C4-2B (cell line): Measurements from ENCODE around the gene SPG7.

Source experiments
- ZFX ChIP-seq: fragments of 450-650 bp; IDR thresholded peaks from 2 replicates; pipeline ENCODE4 v1.6.1; 2017
- TF ChIP-seq, protein P1 (sequence below): fragments of 450-650 bp; conservative IDR thresholded peaks from 2 replicates; pipeline ENCODE4 v1.5.1; 2017; ENCODE audit warnings: mild to moderate bottlenecking

DNA sequence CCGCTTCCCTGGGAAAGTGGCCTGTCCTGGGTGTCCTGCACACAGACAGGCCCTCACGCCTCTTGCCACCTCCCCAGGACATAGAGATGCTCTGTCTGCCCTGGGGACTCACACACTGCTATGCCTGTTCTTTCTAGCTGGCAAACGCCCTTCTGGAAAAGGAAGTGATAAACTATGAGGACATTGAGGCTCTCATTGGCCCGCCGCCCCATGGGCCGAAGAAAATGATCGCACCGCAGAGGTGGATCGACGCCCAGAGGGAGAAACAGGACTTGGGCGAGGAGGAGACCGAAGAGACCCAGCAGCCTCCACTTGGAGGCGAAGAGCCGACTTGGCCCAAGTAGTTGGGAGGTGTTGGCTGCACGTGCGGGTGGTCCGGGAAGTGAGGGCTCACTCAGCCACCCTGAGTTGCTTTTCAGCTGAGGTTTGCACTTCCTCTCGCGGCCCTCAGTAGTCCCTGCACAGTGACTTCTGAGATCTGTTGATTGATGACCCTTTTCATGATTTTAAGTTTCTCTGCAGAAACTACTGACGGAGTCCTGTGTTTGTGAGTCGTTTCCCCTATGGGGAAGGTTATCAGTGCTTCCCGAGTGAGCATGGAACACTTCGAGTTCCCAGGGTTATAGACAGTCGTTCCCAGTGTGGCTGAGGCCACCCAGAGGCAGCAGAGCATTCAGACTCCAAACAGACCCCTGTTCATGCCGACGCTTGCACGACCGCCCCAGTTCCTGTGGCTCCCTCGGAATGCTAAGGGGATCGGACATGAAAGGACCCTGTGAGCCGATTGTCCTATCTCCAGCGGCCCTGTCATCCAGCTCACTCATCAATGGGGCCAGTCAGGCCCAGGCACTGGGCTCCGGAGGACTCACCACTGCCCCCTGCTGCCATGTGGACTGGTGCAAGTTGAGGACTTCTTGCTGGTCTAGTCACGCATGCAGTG is 48.8 kb downstream of the SPG7 start:
- TF ChIP-seq, protein P1, sequence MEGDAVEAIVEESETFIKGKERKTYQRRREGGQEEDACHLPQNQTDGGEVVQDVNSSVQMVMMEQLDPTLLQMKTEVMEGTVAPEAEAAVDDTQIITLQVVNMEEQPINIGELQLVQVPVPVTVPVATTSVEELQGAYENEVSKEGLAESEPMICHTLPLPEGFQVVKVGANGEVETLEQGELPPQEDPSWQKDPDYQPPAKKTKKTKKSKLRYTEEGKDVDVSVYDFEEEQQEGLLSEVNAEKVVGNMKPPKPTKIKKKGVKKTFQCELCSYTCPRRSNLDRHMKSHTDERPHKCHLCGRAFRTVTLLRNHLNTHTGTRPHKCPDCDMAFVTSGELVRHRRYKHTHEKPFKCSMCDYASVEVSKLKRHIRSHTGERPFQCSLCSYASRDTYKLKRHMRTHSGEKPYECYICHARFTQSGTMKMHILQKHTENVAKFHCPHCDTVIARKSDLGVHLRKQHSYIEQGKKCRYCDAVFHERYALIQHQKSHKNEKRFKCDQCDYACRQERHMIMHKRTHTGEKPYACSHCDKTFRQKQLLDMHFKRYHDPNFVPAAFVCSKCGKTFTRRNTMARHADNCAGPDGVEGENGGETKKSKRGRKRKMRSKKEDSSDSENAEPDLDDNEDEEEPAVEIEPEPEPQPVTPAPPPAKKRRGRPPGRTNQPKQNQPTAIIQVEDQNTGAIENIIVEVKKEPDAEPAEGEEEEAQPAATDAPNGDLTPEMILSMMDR = peak; percentile 94
- TF ChIP-seq ZFX = no peak
